Suprapubic skin (tissue), 4 donors: Measurements from ENCODE around the gene RIPOR2. TPM values are rescaled to one million over a fixed set of nuclear protein-coding genes. Genes with fewer than 3 reads are reported as not detected.

ENCODE experiments used
- DNase-seq, 2 donors: peaks; one replicate each; pipeline ENCODE4 v3.0.0-alpha.2; 2019; ENCODE audit warnings: low spot score in 2 of 2
- H3K27ac ChIP-seq: fragments of 200-600 bp; sonication (generic); one replicate; pipeline ENCODE4 v1.5.1; 2019
- H3K27me3 ChIP-seq: fragments of 200-600 bp; sonication (generic); one replicate; pipeline ENCODE4 v1.5.1; 2019
- H3K36me3 ChIP-seq: fragments of 200-600 bp; sonication (generic); one replicate; pipeline ENCODE4 v1.5.1; 2019
- H3K4me1 ChIP-seq: fragments of 200-600 bp; sonication (generic); one replicate; pipeline ENCODE4 v1.5.1; 2019
- H3K4me3 ChIP-seq: fragments of 200-600 bp; sonication (generic); one replicate; pipeline ENCODE4 v1.5.1; 2019; ENCODE audit warnings: mild to moderate bottlenecking
- H3K9me3 ChIP-seq: fragments of 200-600 bp; sonication (generic); one replicate; pipeline ENCODE4 v1.5.1; 2019
- EP300 ChIP-seq: sonication (generic); formaldehyde crosslinking; IDR thresholded peaks from one replicate; pipeline ENCODE4 v1.6.1; 2017; ENCODE audit warnings: antibody characterized with exemption
- POLR2A ChIP-seq, 2 donors: fragments of 450-650 bp; IDR thresholded peaks; one replicate each; pipeline ENCODE4 v1.6.1; 2017; ENCODE audit warnings: antibody characterized with exemption in 2 of 2, mild to moderate bottlenecking in 2 of 2, moderate library complexity in 2 of 2
- POLR2AphosphoS5 ChIP-seq, 3 donors: sonication (generic); formaldehyde crosslinking; IDR thresholded peaks; one replicate each; pipeline ENCODE4 v1.6.1; 2017; ENCODE audit warnings: antibody characterized with exemption in 3 of 3
- WGBS: methylation state at CpG from one replicate; pipeline ENCODE4 v1.1.5; 2018; 5-methylcytosine and 5-hydroxymethylcytosine counted together
- total RNA-seq, 4 donors: library from RNA; depleted of rRNA; stranded (reverse); fragments of >200 nt; gene quantifications; one replicate each; pipeline ENCODE4 v1.1.0, GENCODE V29; 2016
- TF ChIP-seq, protein P1 (sequence below), 2 donors: fragments of 200-600 bp in 1 of 2; fragments of 450-650 bp in 1 of 2; sonication (generic) in 1 of 2; IDR thresholded peaks; one replicate each; pipeline ENCODE4 v1.5.1; 2016 to 2019; ENCODE audit warnings: antibody characterized with exemption in 2 of 2, mild to moderate bottlenecking in 1 of 2, moderate library complexity in 1 of 2

The RIPOR2 gene
- total RNA-seq, 4 donors from 2014 or later, result 3.8 to 12.8 (median 11.4) TPM

DNA sequence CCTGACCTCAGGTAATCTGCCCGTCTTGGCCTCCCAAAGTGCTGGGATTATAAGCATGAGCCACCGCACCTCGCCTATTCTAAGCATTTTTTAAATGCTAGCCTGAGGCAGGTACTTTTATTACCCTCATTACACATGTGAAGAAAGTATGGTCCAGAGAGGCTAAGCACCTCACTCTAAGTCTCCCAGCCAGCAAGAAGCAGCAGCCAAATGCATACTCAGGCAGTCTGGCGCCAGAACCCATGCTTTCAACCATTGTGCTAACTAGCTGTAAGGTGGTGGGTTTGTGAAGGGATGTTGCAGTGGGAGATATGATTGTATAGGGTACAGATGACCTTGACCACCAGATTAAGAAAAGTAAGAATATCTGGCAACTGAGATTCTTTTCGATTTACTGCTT lies 26.1 kb upstream of the RIPOR2 start:
- 68% methylated on average over 4 of the region's 5 CpGs for WGBS
- H3K36me3 ChIP-seq, result no peaks in the 10 kb centered on the region
- DNase-seq, result no peak
- H3K9me3 ChIP-seq, result no peaks in the 10 kb centered on the region
- H3K4me1 ChIP-seq, result peaks cover 9% of the 10 kb centered on the region
- no peak overlapping the region for H3K27ac ChIP-seq
- no peaks in the 10 kb centered on the region for H3K27me3 ChIP-seq
- no peak overlapping the region for H3K4me3 ChIP-seq
- TF ChIP-seq POLR2A (IDR thresholded peaks at IDR 0.05) (no peak), POLR2AphosphoS5 (IDR thresholded peaks at IDR 0.05) (no peak), EP300 (no peak)
- TF ChIP-seq, protein P1, sequence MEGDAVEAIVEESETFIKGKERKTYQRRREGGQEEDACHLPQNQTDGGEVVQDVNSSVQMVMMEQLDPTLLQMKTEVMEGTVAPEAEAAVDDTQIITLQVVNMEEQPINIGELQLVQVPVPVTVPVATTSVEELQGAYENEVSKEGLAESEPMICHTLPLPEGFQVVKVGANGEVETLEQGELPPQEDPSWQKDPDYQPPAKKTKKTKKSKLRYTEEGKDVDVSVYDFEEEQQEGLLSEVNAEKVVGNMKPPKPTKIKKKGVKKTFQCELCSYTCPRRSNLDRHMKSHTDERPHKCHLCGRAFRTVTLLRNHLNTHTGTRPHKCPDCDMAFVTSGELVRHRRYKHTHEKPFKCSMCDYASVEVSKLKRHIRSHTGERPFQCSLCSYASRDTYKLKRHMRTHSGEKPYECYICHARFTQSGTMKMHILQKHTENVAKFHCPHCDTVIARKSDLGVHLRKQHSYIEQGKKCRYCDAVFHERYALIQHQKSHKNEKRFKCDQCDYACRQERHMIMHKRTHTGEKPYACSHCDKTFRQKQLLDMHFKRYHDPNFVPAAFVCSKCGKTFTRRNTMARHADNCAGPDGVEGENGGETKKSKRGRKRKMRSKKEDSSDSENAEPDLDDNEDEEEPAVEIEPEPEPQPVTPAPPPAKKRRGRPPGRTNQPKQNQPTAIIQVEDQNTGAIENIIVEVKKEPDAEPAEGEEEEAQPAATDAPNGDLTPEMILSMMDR (IDR thresholded peaks at IDR 0.05), result no peak

DNA sequence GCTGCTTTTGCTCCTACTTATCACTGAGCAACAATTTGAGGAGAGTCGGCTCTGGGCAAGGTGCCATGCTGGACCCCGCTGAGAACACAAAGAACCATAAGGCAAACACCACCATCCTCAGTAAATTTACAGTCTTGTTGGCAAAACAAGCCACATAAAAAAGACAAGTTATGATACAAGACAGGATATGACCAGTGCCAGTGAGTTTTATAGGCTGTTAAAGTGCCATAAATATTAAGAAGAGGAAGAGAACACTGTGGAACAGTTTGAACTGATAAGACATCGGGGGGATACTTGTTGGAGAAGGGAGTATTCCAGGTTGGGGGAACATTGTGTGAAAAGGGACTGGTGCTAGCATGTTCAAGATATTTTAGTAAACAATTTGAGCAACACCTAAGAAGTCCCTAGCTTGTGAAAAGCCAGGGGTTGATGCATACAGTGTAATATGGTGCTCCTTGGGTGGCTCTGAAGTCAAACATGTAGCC lies 25.3 kb upstream of the RIPOR2 start:
- Histone ChIP-seq H3K4me3 (no peak overlapping the region), H3K9me3 (no peaks in the 10 kb centered on the region), H3K4me1 (peaks cover 7% of the 10 kb centered on the region), H3K27me3 (no peaks in the 10 kb centered on the region), H3K27ac (no peak overlapping the region), H3K36me3 (no peaks in the 10 kb centered on the region)
- no peak for DNase-seq
- TF ChIP-seq POLR2A (IDR thresholded peaks at IDR 0.05) (no peak), POLR2AphosphoS5 (IDR thresholded peaks at IDR 0.05) (no peak), EP300 (no peak)
- TF ChIP-seq, protein P1 (IDR thresholded peaks at IDR 0.05), result no peak
- WGBS, result 33% methylated on average over 3 of the region's 3 CpGs

DNA sequence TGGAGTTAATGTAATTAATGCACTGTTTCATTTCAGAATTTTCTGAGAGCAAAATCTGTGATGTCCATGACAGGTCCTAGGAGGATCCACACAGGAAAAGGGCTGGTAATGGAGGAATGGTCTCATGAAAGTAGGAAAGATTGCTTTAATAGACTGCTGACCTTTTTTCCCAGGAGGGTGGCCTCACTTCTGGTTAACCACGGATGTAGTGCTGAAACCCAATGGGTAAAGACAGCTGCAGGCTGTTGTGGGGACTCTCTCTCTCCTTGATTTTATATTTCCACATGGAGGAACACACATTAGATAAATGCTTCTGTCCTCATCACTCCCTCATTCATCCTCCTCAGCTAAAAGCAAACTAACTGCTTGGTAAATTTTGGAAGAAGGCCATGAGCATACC lies 23.6 kb upstream of the RIPOR2 start:
- H3K9me3 ChIP-seq, result no peaks in the 10 kb centered on the region
- no peaks in the 10 kb centered on the region for H3K27me3 ChIP-seq
- 67% methylated on average over 1 of the region's 1 CpG for WGBS
- no peaks in the 10 kb centered on the region for H3K36me3 ChIP-seq
- no peak for DNase-seq
- no peak overlapping the region for H3K4me3 ChIP-seq
- H3K4me1 ChIP-seq, result peaks cover 7% of the 10 kb centered on the region
- no peak overlapping the region for H3K27ac ChIP-seq
- TF ChIP-seq POLR2AphosphoS5 (IDR thresholded peaks at IDR 0.05) (no peak), EP300 (no peak), POLR2A (IDR thresholded peaks at IDR 0.05) (no peak)
- TF ChIP-seq, protein P1 (IDR thresholded peaks at IDR 0.05), result no peak

DNA sequence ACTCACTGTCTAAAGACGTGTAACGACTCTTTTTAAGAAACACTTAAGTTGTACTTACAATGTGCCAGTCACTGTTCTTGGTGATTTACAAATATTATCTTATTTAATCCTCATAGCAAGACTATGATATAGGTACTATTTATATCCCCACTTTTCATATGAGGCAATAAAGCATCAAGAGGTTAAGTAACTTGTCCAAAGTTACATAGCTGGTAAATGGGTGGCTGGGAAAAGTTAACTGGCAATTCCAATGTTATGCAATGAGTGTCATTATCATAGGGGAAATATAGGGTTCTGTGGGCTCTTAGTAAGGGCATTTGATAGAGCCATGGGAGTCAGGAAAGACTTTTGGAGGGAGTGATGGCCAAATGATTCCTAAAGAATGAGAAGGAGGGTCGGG lies 21.4 kb upstream of the RIPOR2 start:
- H3K4me1 ChIP-seq, result peaks cover 7% of the 10 kb centered on the region
- TF ChIP-seq POLR2A (IDR thresholded peaks at IDR 0.05), result no peak
- TF ChIP-seq, protein P1 (IDR thresholded peaks at IDR 0.05), result no peak
- no peak for TF ChIP-seq POLR2AphosphoS5 (IDR thresholded peaks at IDR 0.05)
- TF ChIP-seq EP300, result no peak
- no peak overlapping the region for H3K4me3 ChIP-seq
- 91% methylated on average over 3 of the region's 3 CpGs for WGBS
- no peaks in the 10 kb centered on the region for H3K27me3 ChIP-seq
- no peaks in the 10 kb centered on the region for H3K9me3 ChIP-seq
- no peaks in the 10 kb centered on the region for H3K36me3 ChIP-seq
- H3K27ac ChIP-seq, result no peak overlapping the region
- no peak for DNase-seq

DNA sequence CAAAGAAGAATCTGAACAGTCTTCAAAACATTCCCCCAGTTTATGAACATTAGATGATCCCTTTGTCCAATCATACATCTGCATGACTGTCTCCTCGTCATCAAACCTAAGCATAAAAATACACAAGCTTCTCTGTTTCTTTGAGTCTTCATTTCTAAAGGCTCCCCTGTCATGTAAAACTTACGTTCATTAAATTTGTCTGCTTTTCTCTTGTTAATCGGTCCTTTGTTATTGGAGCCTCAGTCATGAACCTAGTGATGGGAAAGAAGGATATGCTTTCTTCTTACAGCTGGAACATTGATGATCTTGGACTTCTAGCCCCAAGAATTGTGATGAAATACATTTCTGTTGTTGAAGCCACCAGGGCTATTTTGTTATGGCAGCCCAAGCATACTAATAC lies 18.0 kb upstream of the RIPOR2 start:
- no peak for TF ChIP-seq POLR2A (IDR thresholded peaks at IDR 0.05)
- no peak for TF ChIP-seq EP300
- no peak for TF ChIP-seq POLR2AphosphoS5 (IDR thresholded peaks at IDR 0.05)
- TF ChIP-seq, protein P1 (IDR thresholded peaks at IDR 0.05), result no peak
- Histone ChIP-seq H3K27me3 (no peaks in the 10 kb centered on the region), H3K9me3 (no peaks in the 10 kb centered on the region), H3K4me1 (no peaks in the 10 kb centered on the region), H3K36me3 (no peaks in the 10 kb centered on the region), H3K27ac (no peak overlapping the region), H3K4me3 (no peak overlapping the region)
- no peak for DNase-seq
- WGBS, result 89% methylated on average over 3 of the region's 3 CpGs
